ENCODE results near the gene PACSIN3.
"Not testable (repeated sequence)": the region's sequence is repeated elsewhere in the genome, so short reads cannot be mapped to it uniquely, and the experiment has no call there.

Gene PACSIN3

GRCh38 chr11:47186076-47186699 is at the start of gene PACSIN3:
Gene PACSIN3 (minus strand): TSS chr11:47186434. CDS start chr11:47182727, 3,707 bp downstream.
- DNase-seq, result peak; percentile 52

GRCh38 chr11:47235163-47235562 is 48.9 kb upstream of the PACSIN3 start:
- DNase-seq, result no peak

DNA sequence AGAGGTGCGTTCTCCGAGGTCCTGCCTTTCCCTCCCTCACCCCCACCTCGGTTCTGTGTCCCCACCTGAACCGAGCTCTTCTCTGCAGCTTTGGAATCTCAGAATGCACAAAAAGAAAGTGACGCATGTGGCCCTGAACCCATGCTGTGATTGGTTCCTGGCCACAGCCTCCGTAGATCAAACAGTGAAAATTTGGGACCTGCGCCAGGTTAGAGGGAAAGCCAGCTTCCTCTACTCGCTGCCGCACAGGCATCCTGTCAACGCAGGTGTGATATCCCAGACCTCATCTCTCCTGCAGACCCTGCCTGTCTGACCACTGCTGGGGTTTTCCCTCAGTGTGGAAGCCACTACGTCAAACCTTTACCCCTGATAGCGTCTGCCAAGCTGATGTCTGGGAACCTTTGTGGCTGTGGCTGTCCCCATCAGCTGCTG is 48.5 kb upstream of the PACSIN3 start:
- DNase-seq, result peak; percentile 52

DNA sequence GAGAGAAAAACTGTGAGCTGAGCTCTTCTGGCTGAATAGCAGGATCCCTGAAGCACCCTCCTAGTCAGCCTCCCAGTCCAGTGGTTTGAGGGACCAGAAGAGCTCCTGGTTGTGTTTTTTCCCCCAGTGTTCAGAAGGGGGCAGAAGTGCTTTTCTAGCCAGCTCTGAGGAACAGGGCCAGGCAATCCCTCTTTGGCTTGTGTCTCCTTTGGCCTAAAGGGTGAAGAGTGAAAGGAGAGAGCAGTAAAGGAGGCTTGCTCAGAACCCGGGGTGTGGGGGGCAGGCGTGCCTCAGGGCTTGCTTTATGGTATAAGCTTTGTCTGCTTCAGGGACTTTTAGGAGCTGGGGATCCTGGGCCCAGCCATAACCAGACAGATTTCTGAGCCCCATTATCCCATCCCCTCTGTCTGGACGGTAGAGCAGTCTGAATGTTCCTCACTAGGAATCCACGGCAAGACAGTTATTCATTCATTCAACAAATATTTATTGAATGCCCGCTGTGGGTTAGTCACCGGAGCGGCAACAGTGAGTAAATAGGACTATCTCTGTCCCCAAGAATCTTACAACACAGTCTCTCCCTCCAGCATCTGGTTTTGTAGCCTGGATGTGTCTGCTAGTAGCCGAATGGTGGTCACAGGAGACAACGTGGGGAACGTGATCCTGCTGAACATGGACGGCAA is 47.9 kb upstream of the PACSIN3 start:
- DNase-seq, result no peak

GRCh38 chr11:47233051-47233450 is 46.8 kb upstream of the PACSIN3 start:
- DNase-seq, result no peak

DNA sequence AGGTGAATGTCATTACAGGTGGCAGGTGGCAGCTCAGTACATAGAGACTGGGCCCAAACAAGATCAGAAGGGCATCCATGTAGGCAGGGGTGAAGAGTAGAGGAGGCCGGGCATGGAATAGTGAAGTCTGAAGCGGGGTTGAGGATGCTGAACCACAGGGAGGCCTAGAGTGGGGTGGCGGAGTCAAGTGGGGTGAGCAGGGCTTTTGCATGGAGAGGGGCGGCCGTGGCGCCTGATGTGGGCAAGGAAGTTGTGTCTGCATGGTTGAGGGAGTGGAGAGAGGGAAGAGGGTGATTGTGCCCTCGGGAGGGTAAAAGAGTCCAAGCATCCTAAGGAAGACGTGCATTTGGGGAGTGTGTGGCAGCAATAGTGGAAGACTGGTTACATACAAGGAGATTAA is 42.9 kb upstream of the PACSIN3 start:
- DNase-seq, result no peak

GRCh38 chr11:47225552-47226400 is 39.5 kb upstream of the PACSIN3 start:
- DNase-seq, result peak; percentile 33

GRCh38 chr11:47222696-47223095 is 36.5 kb upstream of the PACSIN3 start:
- DNase-seq, result no peak

- DNase-seq, result no peak
Observed at GRCh38 chr11:47220401-47220821, 34.2 kb upstream of the PACSIN3 start.

DNA sequence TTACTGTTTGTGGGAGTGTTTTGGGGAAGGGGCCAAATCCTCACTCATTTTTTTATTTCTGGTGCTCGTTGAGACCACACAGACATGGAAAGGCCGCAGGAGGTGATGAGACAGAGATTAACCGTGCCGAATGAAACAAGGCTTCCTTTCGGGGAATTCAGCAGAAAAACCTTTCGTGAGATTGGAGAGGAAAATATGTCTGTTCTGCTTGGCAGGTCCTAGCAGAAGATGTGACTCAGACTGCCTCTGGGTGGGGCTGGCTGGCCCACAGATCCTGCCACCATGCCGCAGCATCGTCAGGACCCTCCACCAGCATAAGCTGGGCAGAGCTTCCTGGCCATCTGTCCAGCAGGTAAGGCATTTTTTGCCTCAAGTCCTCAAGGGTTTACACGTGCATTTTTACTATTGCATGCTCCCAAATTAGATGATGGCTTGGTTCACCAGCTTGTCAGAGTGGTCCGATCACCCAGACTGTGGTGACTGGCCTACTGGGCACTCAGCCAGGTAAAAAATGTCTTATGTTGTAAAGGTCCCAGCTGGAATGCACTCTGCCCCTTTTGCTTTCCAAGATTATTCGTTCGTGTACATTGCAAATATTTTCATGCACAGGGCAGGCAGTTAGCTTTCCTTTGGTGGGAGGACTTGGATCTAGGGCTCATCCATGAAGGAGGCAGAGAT is 30.0 kb upstream of the PACSIN3 start:
- peak; percentile 79 for DNase-seq

DNA sequence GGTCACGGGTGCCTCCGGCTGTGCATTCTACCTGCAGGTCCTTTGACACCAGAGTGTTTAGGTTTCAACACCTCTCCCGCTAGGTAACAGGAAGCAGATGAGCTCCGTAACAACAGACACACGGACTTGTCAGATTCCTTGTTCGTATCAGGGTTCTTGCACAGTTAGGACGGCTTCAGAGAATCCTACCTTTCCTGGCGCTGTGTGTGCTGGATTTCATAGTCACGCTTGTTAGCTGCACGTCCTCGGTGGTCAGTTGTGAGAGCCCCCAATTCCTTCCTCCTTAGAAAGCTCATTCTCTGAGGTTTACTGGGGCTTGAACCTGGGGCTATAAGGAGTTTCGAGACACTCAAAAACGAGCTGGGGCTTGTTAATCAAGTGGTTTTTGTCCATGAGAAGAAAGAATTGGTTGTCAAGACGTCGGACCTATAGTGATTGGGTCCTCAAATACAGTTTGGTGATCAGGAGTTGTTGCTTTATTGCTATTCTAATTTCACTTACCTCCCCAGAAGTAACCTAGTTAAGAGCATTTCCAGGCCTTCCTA is 29.2 kb upstream of the PACSIN3 start:
- DNase-seq, result no peak

- peak; percentile 86 for DNase-seq
Observed at GRCh38 chr11:47213950-47214565, 27.8 kb upstream of the PACSIN3 start.

DNA sequence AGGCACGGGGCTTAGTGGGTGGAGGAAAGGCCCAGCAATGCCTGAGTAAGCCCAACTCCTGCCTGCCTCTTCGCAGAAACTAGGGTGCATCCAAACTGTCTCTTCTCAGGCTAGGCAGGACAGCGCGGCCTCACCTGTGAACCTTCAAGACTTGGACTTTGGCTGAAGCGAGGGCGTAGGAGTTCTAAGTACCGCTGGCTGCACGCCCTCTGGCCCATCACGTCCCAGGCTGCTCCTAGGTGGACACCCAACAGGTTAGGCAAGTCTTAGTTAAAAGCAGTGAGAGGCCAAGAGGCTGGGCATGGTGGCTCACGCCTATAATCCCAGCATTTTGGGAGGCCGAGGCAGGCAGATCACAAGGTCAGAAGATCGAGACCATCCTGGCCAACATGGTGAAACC is 26.7 kb upstream of the PACSIN3 start:
- no peak for DNase-seq

GRCh38 chr11:47208628-47209027 is 22.4 kb upstream of the PACSIN3 start:
- no peak for DNase-seq

GRCh38 chr11:47208008-47208552 is 21.8 kb upstream of the PACSIN3 start:
- DNase-seq, result not testable (repeated sequence)

- no peak for DNase-seq
Observed at GRCh38 chr11:47207459-47207858, 21.2 kb upstream of the PACSIN3 start.

GRCh38 chr11:47206577-47206976 is 20.3 kb upstream of the PACSIN3 start:
- not testable (repeated sequence) for DNase-seq

DNA sequence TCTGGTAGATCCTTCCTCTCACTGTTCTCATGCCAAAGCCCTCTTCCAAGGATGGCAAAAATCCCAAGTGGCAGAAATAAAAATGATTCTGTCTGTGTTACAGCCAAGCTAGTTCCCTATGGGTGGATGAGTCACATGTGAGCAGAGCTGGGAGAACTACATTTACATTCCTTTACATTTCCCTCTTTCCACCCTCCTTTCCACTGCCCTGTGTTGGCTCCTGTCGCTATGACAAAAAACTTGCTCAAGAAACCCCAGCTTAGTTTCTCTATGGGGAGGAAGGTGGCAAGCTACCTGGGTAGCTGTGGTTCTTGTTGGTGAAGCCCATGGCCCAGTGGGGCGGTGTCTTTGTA is 18.4 kb upstream of the PACSIN3 start:
- no peak for DNase-seq

DNA sequence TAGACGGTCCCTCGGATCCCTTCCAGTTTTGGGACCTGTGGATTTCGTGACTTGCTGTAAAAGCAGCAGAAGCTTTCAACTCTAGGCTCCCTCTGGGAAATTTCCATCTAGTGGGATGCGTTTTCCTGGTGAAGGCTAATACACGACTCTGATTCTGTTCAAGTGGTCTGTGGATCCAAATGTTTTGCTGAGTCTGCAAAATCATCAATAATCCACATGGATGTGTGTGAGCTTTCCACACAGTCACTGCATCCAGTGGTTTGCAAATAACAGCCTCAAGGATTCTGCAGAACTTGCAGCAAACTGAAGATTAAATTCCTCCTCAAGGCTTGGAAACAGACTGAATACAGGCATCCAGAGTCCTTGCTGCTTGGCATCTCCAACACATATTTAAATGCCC is 16.3 kb upstream of the PACSIN3 start:
- DNase-seq, result no peak

GRCh38 chr11:47201015-47201414 is 14.8 kb upstream of the PACSIN3 start:
- DNase-seq, result no peak

DNA sequence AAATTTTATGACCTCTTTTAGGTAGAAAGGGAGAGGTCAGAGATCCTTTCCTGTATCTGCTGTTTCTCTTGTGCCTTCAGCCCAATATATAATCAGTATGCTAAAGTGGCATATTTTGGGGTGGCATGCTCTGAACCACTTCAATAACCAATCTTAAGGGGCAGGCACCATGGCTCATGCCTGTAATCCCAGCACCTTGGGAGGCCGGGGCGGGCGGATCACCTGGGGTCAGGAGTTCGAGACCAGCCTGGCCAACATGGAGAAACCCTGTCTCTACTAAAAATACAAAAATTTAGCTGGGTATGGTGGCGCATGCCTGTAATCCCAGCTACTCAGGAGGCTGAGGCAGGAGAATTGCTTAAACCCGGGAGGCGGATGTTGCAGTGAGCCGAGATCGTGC is 11.9 kb upstream of the PACSIN3 start:
- not testable (repeated sequence) for DNase-seq

GRCh38 chr11:47192111-47192510 is 5.9 kb upstream of the PACSIN3 start:
- DNase-seq, result no peak

Measured in activated naive CD4-positive, alpha-beta T cell treated with Interleukin-2 at 50 U/mL for 16 hours (primary cell).